CD4-positive, alpha-beta T cell (primary cell): ENCODE measurements around the gene NKAIN4. TPM values are rescaled to one million over a fixed set of nuclear protein-coding genes. Genes with fewer than 3 reads are reported as not detected.
A peak's percentile ranks its signal among the peaks of the same experiment; 100 is the strongest.

Source experiments
- ATAC-seq: fragments of 200-7000 bp; cut with Tn5 transposase; one replicate; pipeline ENCODE4 v1.10.0; 2022; ENCODE audit warnings: mild to moderate bottlenecking; ENCODE audit not compliant: poor library complexity
- CTCF ChIA-PET: fragments of 350-600 bp; sonication (Branson Sonifier 250); formaldehyde crosslinking; loops from one replicate; lab custom pipeline; 2021; ENCODE audit warnings: antibody characterized with exemption, inconsistent platforms; lab: Charles Lee
- POLR2A ChIA-PET: fragments of 350-600 bp; sonication (Branson Sonifier 250); formaldehyde crosslinking; loops from one replicate; lab custom pipeline; 2021; ENCODE audit warnings: antibody characterized with exemption, inconsistent platforms; lab: Charles Lee
- DNase-seq, 14 experiments: peaks; one replicate each; pipeline ENCODE4 v3.0.0-alpha.2; 2013 to 2020; ENCODE audit warnings: mixed read lengths in 2 of 14
- H3K27ac ChIP-seq, 2 donors: one replicate each; pipeline versions ENCODE4 v1.5.1 to v1.7.0; 2013; ENCODE audit warnings: low read length in 2 of 2, low read depth in 1 of 2, mild to moderate bottlenecking in 1 of 2
- H3K27me3 ChIP-seq, 2 experiments: 1 replicate in 1 of 2; 2 replicates in 1 of 2; pipeline versions ENCODE4 v1.6.1 to v1.7.0; 2013; ENCODE audit warnings: low read length in 2 of 2, control low read depth in 1 of 2, mild to moderate bottlenecking in 1 of 2, moderate library complexity in 1 of 2; ENCODE audit not compliant: insufficient read depth in 2 of 2, control insufficient read depth in 1 of 2
- H3K36me3 ChIP-seq: one replicate; pipeline ENCODE4 v1.6.1; 2013; ENCODE audit warnings: low read length, control low read depth; ENCODE audit not compliant: insufficient read depth
- H3K4me1 ChIP-seq: one replicate; pipeline ENCODE4 v1.6.1; 2013; ENCODE audit warnings: low read length, control low read depth; ENCODE audit not compliant: insufficient read depth
- H3K4me3 ChIP-seq: one replicate; pipeline ENCODE4 v1.5.1; 2013; ENCODE audit warnings: mild to moderate bottlenecking, low read length, moderate library complexity
- H3K9me3 ChIP-seq, 2 experiments: 1 replicate in 1 of 2; 2 replicates in 1 of 2; pipeline versions ENCODE4 v1.6.1 to v1.7.0; 2013; ENCODE audit warnings: low read length in 2 of 2, mild to moderate bottlenecking in 2 of 2, control low read depth in 1 of 2, moderate library complexity in 1 of 2; ENCODE audit not compliant: control insufficient read depth in 1 of 2, insufficient read depth in 1 of 2
- H3K27ac Mint-ChIP-seq: one replicate; pipeline ENCODE4 v1.8.0; 2020; ENCODE audit warnings: mixed read lengths
- H3K27me3 Mint-ChIP-seq: one replicate; pipeline ENCODE4 v1.8.0; 2021; ENCODE audit warnings: mixed read lengths
- H3K36me3 Mint-ChIP-seq: one replicate; pipeline ENCODE4 v1.8.0; 2021; ENCODE audit warnings: low read depth, mixed read lengths
- H3K4me1 Mint-ChIP-seq: one replicate; pipeline ENCODE4 v1.8.0; 2021; ENCODE audit warnings: low read depth, mixed read lengths
- H3K4me3 Mint-ChIP-seq: one replicate; pipeline ENCODE4 v1.8.0; 2020; ENCODE audit warnings: mild to moderate bottlenecking, mixed read lengths
- H3K9me3 Mint-ChIP-seq: one replicate; pipeline ENCODE4 v1.8.0; 2020; ENCODE audit warnings: mixed read lengths
- intact Hi-C, 2 experiments: fragments of 100-400 bp; cut with DNase I in 1 of 2; cut with micrococcal nuclease in 1 of 2; formaldehyde crosslinking; loops; one replicate each; pipeline versions ENCODE4 v1.15.1 to v1.9.0; 2023 to 2025; cut with DNase I, micrococcal nuclease
- total RNA-seq, 174 experiments: library from RNA in 2 of 174; stranded (reverse) in 2 of 174; gene quantifications; one replicate each; pipeline ENCODE4 v1.2.3 and lab custom pipeline; 2021 to 2026
- TF ChIP-seq, protein P1 (sequence below): fragments of 200-600 bp; IDR thresholded peaks from one replicate; pipeline ENCODE4 v1.8.0; 2022; ENCODE audit warnings: antibody characterized with exemption, mild to moderate bottlenecking

The NKAIN4 gene
- total RNA-seq, 2 experiments from 2014 or later: not detected

DNA sequence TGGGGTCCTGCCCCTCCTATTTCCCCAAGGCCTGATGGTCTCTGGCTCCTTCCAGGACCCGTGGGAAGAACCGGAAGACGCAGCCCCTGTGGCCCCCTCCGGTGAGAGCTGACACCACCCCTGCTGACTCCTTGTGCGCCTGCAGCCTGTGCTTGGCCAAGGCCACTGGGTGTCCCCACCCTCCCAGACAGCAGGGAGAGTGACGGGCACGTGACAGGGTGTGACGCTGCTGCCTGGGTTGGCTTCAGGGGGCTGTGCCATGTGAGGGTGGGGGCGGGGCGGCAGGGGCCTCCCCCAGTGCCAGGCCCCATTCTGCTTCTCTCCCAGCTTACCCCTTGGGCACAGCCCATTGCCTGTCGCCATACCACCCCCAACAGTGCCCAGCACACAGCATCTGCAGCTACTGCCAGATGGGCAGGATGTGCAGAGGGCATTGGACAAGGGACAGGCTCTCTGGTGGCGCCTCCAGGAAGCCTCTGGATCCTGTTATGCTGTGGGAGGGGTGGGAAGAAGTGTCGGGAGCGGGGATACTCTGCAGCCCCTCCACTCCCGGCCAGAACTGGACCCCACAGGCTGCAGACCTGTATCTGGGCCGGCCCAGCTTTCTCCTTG lies 15.6 kb downstream of the NKAIN4 start:
- Histone ChIP-seq H3K36me3 (no peaks in the 10 kb centered on the region), H3K4me3 (no peak overlapping the region), H3K27ac (no peak overlapping the region), H3K9me3 (peaks cover 0 to 4% of the 10 kb centered on the region in 2 experiments), H3K27me3 (peaks cover 0 to 5% of the 10 kb centered on the region in 2 experiments), H3K4me1 (peaks cover 17% of the 10 kb centered on the region)
- ATAC-seq: no peak
- Mint-ChIP-seq H3K27me3 (peaks cover 5% of the 10 kb centered on the region), H3K4me3 (no peak overlapping the region), H3K4me1 (no peaks in the 10 kb centered on the region), H3K36me3 (no peaks in the 10 kb centered on the region), H3K9me3 (no peaks in the 10 kb centered on the region), H3K27ac (no peak overlapping the region)
- intact Hi-C loops: no loop called here
- ChIA-PET CTCF (no interaction called here), POLR2A (no interaction called here)
- peak in 1 of 14 experiments; percentile 34 for DNase-seq
- TF ChIP-seq, protein P1, sequence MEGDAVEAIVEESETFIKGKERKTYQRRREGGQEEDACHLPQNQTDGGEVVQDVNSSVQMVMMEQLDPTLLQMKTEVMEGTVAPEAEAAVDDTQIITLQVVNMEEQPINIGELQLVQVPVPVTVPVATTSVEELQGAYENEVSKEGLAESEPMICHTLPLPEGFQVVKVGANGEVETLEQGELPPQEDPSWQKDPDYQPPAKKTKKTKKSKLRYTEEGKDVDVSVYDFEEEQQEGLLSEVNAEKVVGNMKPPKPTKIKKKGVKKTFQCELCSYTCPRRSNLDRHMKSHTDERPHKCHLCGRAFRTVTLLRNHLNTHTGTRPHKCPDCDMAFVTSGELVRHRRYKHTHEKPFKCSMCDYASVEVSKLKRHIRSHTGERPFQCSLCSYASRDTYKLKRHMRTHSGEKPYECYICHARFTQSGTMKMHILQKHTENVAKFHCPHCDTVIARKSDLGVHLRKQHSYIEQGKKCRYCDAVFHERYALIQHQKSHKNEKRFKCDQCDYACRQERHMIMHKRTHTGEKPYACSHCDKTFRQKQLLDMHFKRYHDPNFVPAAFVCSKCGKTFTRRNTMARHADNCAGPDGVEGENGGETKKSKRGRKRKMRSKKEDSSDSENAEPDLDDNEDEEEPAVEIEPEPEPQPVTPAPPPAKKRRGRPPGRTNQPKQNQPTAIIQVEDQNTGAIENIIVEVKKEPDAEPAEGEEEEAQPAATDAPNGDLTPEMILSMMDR: no peak

DNA sequence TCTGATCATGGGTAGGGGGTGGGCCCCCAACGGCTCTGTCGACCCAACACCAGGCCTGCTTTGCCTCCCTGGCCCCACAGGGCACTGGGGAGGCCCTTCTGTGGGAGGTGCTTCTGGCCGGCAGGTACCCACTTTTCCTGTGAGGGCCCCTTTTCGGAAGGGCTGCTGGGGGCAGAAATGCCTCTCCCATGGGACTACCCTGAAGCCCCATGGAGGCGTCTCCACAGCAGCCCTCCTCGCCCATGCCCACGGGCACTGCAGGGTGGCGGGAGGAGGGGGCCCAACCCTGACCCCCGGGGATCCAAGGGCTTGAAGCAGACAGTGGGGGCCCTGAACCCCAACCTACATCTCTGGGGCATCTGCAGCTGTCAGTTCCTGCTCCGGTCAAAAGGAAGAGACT lies 16.2 kb downstream of the NKAIN4 start:
- H3K36me3 Mint-ChIP-seq: no peaks in the 10 kb centered on the region
- no peaks in the 10 kb centered on the region for H3K4me1 Mint-ChIP-seq
- DNase-seq (no peak), ATAC-seq (no peak)
- Histone ChIP-seq H3K9me3 (peaks cover 0 to 4% of the 10 kb centered on the region in 2 experiments), H3K4me3 (no peak overlapping the region), H3K27me3 (peaks cover 5 to 9% of the 10 kb centered on the region in 2 experiments), H3K36me3 (no peaks in the 10 kb centered on the region), H3K27ac (no peak overlapping the region), H3K4me1 (peaks cover 17% of the 10 kb centered on the region)
- TF ChIP-seq, protein P1: no peak
- intact Hi-C loops: no loop called here
- CTCF ChIA-PET: no interaction called here
- H3K27ac Mint-ChIP-seq: no peak overlapping the region
- POLR2A ChIA-PET: no interaction called here
- no peaks in the 10 kb centered on the region for H3K9me3 Mint-ChIP-seq
- no peak overlapping the region for H3K4me3 Mint-ChIP-seq
- peaks cover 5% of the 10 kb centered on the region for H3K27me3 Mint-ChIP-seq

DNA sequence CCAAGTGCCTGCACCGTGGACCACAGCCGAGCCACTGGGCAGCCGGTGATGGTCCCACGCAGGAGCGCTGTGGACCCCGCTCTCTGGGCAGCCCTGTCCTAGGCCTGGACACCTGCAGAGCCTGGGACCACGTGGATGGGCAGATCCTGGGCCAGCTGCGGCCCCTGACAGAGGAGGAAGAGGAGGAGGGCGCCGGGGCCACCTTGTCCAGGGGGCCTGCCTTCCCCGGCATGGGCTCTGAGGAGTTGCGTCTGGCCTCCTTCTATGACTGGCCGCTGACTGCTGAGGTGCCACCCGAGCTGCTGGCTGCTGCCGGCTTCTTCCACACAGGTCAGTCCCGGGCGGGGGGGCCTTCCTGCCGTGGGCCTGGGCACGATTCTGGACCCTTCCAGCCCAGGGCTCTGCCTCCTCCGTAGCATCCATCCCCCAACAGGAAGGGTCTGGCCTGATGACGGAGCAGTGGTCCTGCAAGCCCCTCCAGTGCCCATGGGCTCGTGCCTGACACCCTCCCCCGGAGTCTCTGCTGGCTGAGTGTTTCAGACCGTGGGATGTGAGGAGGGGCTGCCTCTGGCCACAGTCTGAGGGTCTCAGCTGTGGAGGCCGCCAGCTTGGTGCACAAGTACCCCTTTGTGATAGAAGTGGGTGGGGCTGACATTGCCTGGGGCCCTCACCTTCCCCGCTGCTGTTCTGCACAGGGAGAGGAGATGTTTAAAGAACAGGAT lies 18.0 kb downstream of the NKAIN4 start:
- ChIA-PET POLR2A (interaction anchor here (0.9 kb wide), 1 partner anchor 36 kb away, joined by 4 read pairs; the partner anchor contains the start of gene ARFGAP1), CTCF (interaction anchor here (1.8 kb wide), 1 partner anchor 13 kb away, joined by 7 read pairs; no protein-coding TSS in a partner anchor)
- Histone ChIP-seq H3K4me3 (no peak overlapping the region), H3K36me3 (no peaks in the 10 kb centered on the region), H3K4me1 (peaks cover 17% of the 10 kb centered on the region), H3K27me3 (peaks cover 12 to 22% of the 10 kb centered on the region in 2 experiments), H3K9me3 (peaks cover 0 to 4% of the 10 kb centered on the region in 2 experiments), H3K27ac (no peak overlapping the region)
- Mint-ChIP-seq H3K4me3 (no peak overlapping the region), H3K9me3 (no peaks in the 10 kb centered on the region), H3K4me1 (no peaks in the 10 kb centered on the region), H3K27me3 (peaks cover 14% of the 10 kb centered on the region), H3K36me3 (no peaks in the 10 kb centered on the region), H3K27ac (no peak overlapping the region)
- intact Hi-C loops: no loop called here
- ATAC-seq: no peak
- no peak for DNase-seq
- TF ChIP-seq, protein P1: no peak
